ENCODE measurements around the gene PLEKHS1.

GRCh38 chr10:113739577-113739976 lies 11.9 kb upstream of the PLEKHS1 start:
- no peak for TF ChIP-seq SIN3A (IDR thresholded peaks at IDR 0.05; ENCODE audit: low read depth)
- TF ChIP-seq CTCF (IDR thresholded peaks at IDR 0.05 in 2 of 3, conservative IDR thresholded peaks at IDR 0.05 in 1 of 3; ENCODE audit: borderline replicate concordance in 1 of 3, insufficient read depth in 1 of 3, low read depth in 2 of 3, low read length in 2 of 3): no peak
- no peak for TF ChIP-seq POLR2A (IDR thresholded peaks at IDR 0.05; ENCODE audit: borderline replicate concordance, extremely low read depth, insufficient read depth, insufficient read length)
- TF ChIP-seq SRF (IDR thresholded peaks at IDR 0.05; ENCODE audit: low read depth): no peak
- no peak for TF ChIP-seq ZFX (IDR thresholded peaks at IDR 0.05)
- no peak for TF ChIP-seq POLR2AphosphoS5 (IDR thresholded peaks at IDR 0.05; ENCODE audit: low read depth, low read length)
- TF ChIP-seq RAD21 (IDR thresholded peaks at IDR 0.05; ENCODE audit: low read depth): no peak
- TF ChIP-seq EZH2 (IDR thresholded peaks at IDR 0.05): no peak

Data from HCT116 (cell line).